Measurements from ENCODE around the gene BRD9. TPM values are rescaled to one million over a fixed set of nuclear protein-coding genes. Genes with fewer than 3 reads are reported as not detected.

Gene BRD9
- total and polyA plus RNA-seq, 2 of the 4 experiments (the other 2 are of a cell fraction): 22.0 to 43.4 TPM

- Histone ChIP-seq H2AK9ac (replicated peaks; ENCODE audit: low read depth, low read length, poor library complexity) (no peak overlapping the region), H3K9me1 (ENCODE audit: insufficient read depth, low read length) (no peaks in the 10 kb centered on the region), H3K4me3 (ENCODE audit: insufficient read depth, low read depth, low read length) (no peak overlapping the region), H4K20me1 (ENCODE audit: insufficient read depth, low read length) (no peaks in the 10 kb centered on the region), H2BK120ac (ENCODE audit: low read depth, low read length) (no peak overlapping the region), H3K23ac (ENCODE audit: low read depth, low read length) (no peak overlapping the region), H2AFZ (replicated peaks; ENCODE audit: low read length, poor library complexity) (no peak overlapping the region), H2BK15ac (ENCODE audit: low read depth, low read length) (no peak overlapping the region), H3K27me3 (ENCODE audit: control insufficient read depth, insufficient read depth, low read length) (peaks cover 4% of the 10 kb centered on the region; the same call in 1 of the 2 replicates), H3K36me3 (ENCODE audit: control insufficient read depth, insufficient read depth, low read length) (no peaks in the 10 kb centered on the region), H4K91ac (ENCODE audit: insufficient read depth, low read depth, low read length) (no peak overlapping the region), H3K4me2 (ENCODE audit: low read depth, low read length) (no peak overlapping the region), H3K9me3 (ENCODE audit: control insufficient read depth, insufficient read depth, low read length) (peaks cover 4% of the 10 kb centered on the region; the same call in 1 of the 2 replicates), H4K5ac (ENCODE audit: low read depth, low read length) (no peak overlapping the region), H3K9ac (ENCODE audit: low read depth, low read length) (no peak overlapping the region), H2BK5ac (ENCODE audit: low read depth, low read length, poor library complexity, severe bottlenecking) (no peak overlapping the region), H3K56ac (ENCODE audit: extremely low read depth, insufficient read depth, low read length) (no peak overlapping the region), H3K79me1 (ENCODE audit: low read depth in 1 of 2, low read length in 2 of 2) (no peaks in the 10 kb centered on the region), H2AK5ac (ENCODE audit: low read depth, low read length) (no peak overlapping the region), H2BK20ac (ENCODE audit: low read depth, low read length) (no peak overlapping the region), H3K18ac (ENCODE audit: low read depth, low read length) (no peak overlapping the region), H4K8ac (ENCODE audit: low read depth in 2 of 2, low read length in 2 of 2) (no peak overlapping the region), H3K14ac (replicated peaks; ENCODE audit: low read depth, low read length) (no peak overlapping the region), H3K4ac (ENCODE audit: low read depth, low read length) (no peak overlapping the region), H3K4me1 (ENCODE audit: control insufficient read depth, insufficient read depth, low read length) (no peaks in the 10 kb centered on the region), H3K27ac (ENCODE audit: insufficient read depth, low read length) (no peak overlapping the region)
- intact Hi-C loops (cut with micrococcal nuclease) (loop anchor here (10.0 kb wide), 1 partner anchor 85 kb away; no protein-coding TSS in a partner anchor), in situ Hi-C loops (cut with MboI; ENCODE audit: low sequenced_read_pairs) (no loop called here), dilution Hi-C loops (cut with HindIII; ENCODE audit: low sequenced_read_pairs, unreplicated experiment) (no loop called here)
- ATAC-seq (ENCODE audit: low read depth) (no peak), DNase-seq (no peak)
- TF ChIP-seq BHLHE40 (IDR thresholded peaks at IDR 0.05; ENCODE audit: low read depth, low read length) (no peak), RCOR1 (IDR thresholded peaks at IDR 0.05; ENCODE audit: insufficient replicate concordance, low read length) (no peak), MAZ (IDR thresholded peaks at IDR 0.05; ENCODE audit: borderline replicate concordance, low read depth, low read length) (no peak), RAD21 (IDR thresholded peaks at IDR 0.05; ENCODE audit: low read length) (no peak), POLR2A (IDR thresholded peaks at IDR 0.05; ENCODE audit: low read depth, low read length) (no peak), CHD1 (IDR thresholded peaks at IDR 0.05; ENCODE audit: low read depth, low read length) (no peak), USF2 (IDR thresholded peaks at IDR 0.05; ENCODE audit: low read depth, low read length) (no peak), MAFK (IDR thresholded peaks at IDR 0.05; ENCODE audit: low read depth, low read length) (no peak), NFE2L2 (IDR thresholded peaks at IDR 0.05; ENCODE audit: low read depth, low read length) (no peak), RFX5 (IDR thresholded peaks at IDR 0.05; ENCODE audit: low read depth, low read length) (no peak), CEBPB (IDR thresholded peaks at IDR 0.05; ENCODE audit: low read depth, low read length) (no peak), ELK1 (IDR thresholded peaks at IDR 0.05; ENCODE audit: borderline replicate concordance, low read depth, low read length) (no peak), SMC3 (IDR thresholded peaks at IDR 0.05; ENCODE audit: low read depth, low read length) (no peak), CTCF (conservative IDR thresholded peaks at IDR 0.05; ENCODE audit: low read depth, low read length) (no peak), MXI1 (IDR thresholded peaks at IDR 0.05; ENCODE audit: borderline replicate concordance, low read depth, low read length) (no peak), FOS (IDR thresholded peaks at IDR 0.05; ENCODE audit: low read depth, low read length) (no peak)
- ChIA-PET CTCF (no interaction called here), POLR2A (ENCODE audit: unreplicated experiment) (no interaction called here)
- BruUV-seq (replicated peaks): no TSS peak
- no CpG with 5 or more reads among the region's 3 CpGs for WGBS, 2 experiments (ENCODE audit: extremely low coverage in 2 of 2, insufficient read length in 1 of 2)
Observed at GRCh38 chr5:820245-820644, 72.4 kb downstream of the BRD9 start.

All from IMR-90 (cell line).